ENCODE measurements around the gene NAT8.
"Not testable (repeated sequence)": the region's sequence is repeated elsewhere in the genome, so short reads cannot be mapped to it uniquely, and the experiment has no call there.

DNA sequence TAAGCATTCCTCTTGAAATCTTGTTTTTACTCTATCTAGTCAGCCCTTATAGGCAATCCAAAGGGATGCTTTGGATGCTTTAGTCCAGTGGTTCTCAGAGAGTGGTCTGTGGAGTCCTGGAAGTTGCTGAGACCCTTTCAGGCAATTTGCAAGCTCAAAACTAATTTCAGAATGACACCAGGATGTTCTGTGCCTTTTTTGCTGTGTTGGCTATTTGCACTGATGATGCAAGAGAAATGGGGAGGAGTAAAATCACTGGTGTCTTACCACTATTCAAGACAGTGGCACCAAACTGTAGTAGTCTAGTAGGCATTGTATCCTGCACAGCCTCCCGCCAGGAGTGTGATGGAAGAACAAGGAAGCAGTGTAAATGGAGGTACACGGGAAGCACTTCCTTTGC lies 37.6 kb downstream of the NAT8 start:
- TF ChIP-seq CTCF (IDR thresholded peaks at IDR 0.05; ENCODE audit: control extremely low read depth in 1 of 3, insufficient read depth in 1 of 3, low read depth in 1 of 3, low read length in 3 of 3); POLR2A (IDR thresholded peaks at IDR 0.05; ENCODE audit: control extremely low read depth in 1 of 2, low read depth in 2 of 2, low read length in 2 of 2): not testable (repeated sequence)
